DMS53 (cell line): ENCODE results near the gene TOGARAM1.

Experiments used
- DNase-seq: peaks from one replicate; lab custom pipeline; 2025; lab: John Stamatoyannopoulos, UW

Gene TOGARAM1

DNA sequence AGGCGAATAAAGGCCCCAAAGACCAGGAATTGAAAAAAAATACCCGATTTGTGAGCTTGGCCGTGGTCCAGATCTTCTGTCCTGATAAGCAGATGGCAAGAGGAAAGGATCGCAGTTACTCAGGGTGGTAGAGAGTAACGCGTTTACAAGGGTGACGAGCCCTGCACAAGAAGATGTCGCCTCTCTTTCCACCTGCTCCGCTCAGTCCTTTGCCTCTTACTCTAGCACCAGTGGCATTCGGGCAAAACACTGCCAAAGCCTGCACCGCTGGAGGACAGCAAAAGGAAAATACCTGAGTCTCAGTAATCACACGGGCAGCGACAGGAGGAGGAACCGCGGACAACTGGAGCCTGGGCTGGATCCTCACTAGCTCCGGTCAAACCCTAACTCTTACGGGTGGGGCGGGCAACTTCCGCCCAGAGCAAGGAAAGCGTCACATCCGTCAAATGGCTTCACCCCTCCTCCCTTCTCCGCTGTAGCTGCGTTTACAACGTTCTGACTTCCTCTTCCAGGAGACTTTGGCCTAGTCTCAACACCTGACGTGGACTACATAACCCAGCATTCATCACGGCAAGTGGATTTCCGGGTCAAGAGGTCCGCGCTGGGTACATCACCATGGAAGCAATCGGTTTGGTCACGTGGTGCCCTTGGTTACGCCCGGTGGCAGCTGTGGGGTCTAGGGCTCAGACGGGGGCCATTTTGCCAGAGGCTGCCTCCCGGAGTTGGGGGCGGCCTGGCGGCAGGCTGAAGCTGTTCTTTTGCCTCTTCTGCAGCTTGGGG is at the start of gene TOGARAM1, which contains the start of gene KLHL28:
TSS of gene TOGARAM1 (plus strand) at position 637 of the 780 bp plus-strand sequence. CDS start 232 bp downstream, outside the sequence.
TSS of gene KLHL28 (minus strand) at position 394 of the 780 bp plus-strand sequence. CDS start 16,019 bp downstream, outside the sequence.
- peak; percentile 99 for DNase-seq

- no peak for DNase-seq
Observed at GRCh38 chr14:44914849-44915248, 47.1 kb upstream of the TOGARAM1 start.

- DNase-seq = no peak
Observed at GRCh38 chr14:44928793-44929192, 33.2 kb upstream of the TOGARAM1 start.

DNA sequence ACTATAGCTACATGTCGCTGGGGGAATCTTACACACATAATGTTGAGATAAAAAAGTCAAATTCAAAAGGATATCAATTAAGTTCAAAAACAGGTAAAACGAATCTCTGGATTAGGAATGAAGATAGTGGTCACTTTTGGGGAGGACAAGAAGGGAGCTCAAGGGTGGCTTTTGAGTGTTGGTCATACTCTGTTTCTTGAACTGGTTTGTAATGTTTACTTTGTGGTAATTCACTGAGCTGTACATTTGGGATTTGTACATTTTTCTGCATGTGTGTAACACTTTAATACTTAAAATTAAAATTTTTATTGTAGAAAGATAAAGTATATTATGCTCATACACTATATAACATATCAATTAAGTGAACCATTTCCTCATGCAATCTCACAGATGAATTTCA is 26.8 kb upstream of the TOGARAM1 start:
- no peak for DNase-seq

DNA sequence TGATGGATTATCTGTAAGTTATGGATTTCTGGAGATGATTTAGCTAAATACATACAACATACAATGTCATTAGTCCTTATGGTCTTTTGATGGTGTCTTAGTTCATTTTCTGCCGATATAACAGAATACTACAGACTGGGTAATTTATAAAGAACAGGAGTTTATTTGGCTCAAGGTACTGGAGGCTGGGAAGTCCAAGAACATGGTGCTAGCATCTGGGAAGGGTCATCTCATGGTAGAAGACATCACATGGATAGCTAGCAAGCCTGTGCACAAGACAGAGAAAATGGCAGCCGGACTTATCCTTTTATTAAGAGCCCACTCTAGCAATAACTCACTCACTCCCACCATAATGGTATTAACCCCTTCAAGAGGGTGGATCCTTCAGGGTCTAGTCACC is 24.4 kb upstream of the TOGARAM1 start:
- DNase-seq = no peak

GRCh38 chr14:44940211-44940610 is 21.8 kb upstream of the TOGARAM1 start:
- DNase-seq = no peak

DNA sequence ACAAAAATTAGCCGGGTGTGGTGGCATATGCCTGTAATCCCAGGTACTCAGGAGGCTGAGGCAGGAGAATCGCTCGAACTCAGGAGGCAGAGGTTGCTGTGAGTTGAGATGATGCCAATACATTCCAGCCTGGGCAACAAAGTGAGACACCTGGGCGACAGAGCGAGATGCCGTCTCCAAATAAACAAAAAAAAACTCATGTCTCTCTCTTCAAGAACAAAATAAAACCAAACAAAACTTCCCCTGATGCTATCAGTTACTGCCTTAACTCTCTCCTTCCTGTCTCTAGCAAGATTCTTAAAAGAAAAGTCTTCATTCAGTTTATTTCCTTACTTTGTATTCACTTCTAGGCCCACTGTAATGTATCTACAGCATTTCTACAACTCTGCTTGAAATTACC is 21.0 kb upstream of the TOGARAM1 start:
- no peak for DNase-seq

GRCh38 chr14:44941591-44941990 is 20.4 kb upstream of the TOGARAM1 start:
- no peak for DNase-seq

DNA sequence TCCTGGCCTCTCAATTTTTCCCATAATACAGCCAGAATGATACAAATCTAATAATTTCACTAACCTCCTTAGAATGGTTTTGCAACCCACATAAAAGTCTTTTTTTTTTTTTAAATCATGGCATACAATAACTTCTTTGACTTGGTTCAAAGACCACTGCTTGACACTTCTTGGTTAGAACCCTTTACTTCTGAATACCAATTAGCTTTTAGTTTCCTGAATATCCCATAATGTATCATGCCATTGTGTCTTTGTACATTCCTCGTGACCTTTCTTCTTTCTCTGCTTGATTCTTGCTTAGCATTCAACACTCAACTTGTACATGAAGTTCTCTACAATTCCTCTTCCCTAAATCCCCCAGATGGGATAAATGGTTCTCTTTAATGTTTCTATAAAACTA is 19.6 kb upstream of the TOGARAM1 start:
- DNase-seq = no peak

DNA sequence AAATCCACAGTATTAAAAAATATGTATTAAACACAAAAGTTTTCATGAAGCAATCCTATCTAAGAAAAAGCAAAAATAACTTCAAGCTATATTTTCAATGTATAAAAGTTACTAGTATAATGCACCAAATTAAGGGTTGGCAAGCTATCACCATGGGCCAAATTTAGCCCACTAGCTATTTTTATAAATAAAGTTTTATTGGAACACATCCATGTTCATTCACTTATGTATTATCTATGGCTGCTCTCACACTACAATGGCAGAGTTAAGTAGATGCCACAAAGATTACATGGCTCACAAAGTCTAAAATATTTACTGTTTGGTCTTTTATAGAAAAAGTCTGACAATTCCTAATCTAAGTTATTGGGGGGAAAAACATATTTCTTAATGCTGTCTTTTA is 17.9 kb upstream of the TOGARAM1 start:
- no peak for DNase-seq

DNA sequence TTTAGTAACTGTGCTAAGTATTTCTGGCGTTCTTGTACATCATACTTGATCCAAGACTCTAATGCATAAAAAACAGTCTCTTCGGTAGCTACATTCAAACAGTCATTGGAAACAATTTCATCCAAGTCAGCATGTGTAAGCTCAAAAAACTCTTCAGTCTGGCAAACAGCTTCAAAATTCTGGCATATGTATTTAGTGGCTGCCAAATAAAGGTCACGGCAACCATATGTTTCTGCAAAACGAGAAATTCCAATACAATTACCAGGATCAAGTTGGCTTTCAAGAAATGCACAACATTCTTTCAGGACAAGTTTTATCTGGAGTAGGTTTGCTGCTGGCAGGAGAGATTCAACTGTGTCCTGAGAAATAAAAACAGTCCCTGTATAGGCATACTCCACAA is 16.7 kb upstream of the TOGARAM1 start:
- DNase-seq = no peak

- no peak for DNase-seq
Observed at GRCh38 chr14:44951051-44951450, 10.9 kb upstream of the TOGARAM1 start.

GRCh38 chr14:44952391-44953110 is 9.4 kb upstream of the TOGARAM1 start:
- DNase-seq = no peak

DNA sequence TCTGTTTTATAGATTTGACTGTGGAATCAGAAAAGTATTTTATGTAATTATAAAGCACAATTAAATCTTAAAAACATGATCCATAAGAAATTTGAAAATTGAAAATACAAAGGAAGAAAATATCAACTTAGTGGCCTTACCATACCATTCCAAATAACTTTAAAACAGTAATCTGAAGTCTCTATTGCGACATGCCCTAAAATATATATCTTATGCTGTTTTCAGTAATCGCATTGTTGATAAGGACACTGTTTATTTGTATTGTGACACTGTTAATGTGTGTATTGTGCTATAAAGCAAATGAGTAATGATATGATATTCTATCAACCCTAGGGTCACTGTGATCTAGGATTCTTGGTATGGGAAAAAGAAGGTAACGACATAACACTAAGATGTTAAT is 7.2 kb upstream of the TOGARAM1 start:
- DNase-seq = no peak

GRCh38 chr14:44955528-44955927 is 6.5 kb upstream of the TOGARAM1 start:
- DNase-seq = no peak

DNA sequence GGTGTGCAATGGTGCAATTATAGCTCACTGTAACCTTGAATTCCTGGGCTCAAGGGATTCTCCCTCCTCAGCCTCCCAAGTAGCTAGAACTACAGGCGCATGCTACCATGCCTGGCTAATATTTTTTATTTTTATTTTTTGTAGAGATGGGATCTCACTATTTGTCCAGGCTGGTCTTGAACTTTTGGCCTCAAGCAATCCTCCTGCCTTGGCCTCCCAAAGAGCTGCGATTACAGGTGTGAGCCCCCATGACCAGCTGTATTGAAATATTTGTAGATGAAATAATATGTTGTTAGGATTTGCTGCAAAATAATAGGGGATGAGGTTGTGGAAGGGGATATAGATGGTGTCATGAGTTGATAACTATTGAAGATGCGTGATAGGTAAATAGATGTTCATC is 5.1 kb upstream of the TOGARAM1 start:
- DNase-seq = no peak

- DNase-seq = no peak
Observed at GRCh38 chr14:44959538-44959937, 2.5 kb upstream of the TOGARAM1 start.

DNA sequence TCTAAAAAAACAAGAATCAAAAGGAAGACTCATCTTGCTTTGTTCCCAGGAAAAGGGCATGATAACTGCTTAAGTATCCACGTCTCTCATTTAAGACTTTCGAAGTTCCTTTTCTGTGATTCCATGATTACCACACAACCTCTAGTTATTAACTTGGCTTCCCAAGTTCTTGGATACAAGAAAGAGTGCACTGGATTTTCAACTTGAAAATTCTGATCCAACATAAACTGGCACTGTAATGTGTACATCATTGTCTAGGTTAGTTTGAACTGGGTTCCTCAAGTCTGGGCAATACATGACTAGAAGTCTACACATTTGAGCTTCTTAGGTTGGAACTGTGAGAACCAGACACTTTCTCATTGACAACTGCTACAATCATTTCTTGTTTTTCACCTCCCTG is 1.8 kb upstream of the TOGARAM1 start:
- DNase-seq = no peak

- DNase-seq = no peak
Observed at GRCh38 chr14:44960646-44961045, 1.3 kb upstream of the TOGARAM1 start.

GRCh38 chr14:44961151-44961553 is 838 bp upstream of the TOGARAM1 start:
- peak; percentile 64 for DNase-seq

DNA sequence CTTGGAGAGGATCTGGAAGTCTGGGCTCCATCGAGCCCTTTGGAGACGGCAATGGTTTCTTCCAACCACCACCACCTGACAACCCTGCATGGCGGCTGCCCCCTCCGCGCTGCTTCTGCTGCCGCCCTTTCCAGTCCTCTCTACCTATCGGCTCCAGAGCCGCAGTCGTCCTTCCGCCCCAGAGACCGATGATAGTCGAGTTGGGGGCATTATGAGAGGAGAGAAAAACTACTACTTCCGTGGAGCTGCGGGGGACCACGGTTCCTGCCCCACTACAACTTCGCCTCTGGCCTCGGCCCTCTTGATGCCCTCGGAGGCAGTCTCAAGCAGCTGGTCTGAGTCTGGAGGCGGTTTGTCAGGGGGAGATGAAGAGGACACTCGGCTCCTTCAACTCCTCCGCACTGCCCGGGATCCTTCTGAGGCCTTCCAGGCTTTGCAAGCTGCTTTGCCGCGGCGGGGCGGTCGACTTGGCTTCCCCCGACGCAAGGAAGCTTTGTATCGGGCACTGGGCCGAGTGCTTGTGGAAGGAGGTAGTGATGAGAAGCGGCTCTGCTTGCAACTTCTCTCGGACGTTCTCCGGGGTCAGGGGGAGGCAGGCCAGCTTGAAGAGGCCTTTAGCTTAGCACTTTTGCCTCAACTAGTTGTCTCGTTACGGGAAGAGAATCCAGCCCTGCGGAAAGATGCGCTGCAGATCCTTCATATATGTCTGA is 499 bp downstream of the TOGARAM1 start:
- DNase-seq = peak; percentile 66

DNA sequence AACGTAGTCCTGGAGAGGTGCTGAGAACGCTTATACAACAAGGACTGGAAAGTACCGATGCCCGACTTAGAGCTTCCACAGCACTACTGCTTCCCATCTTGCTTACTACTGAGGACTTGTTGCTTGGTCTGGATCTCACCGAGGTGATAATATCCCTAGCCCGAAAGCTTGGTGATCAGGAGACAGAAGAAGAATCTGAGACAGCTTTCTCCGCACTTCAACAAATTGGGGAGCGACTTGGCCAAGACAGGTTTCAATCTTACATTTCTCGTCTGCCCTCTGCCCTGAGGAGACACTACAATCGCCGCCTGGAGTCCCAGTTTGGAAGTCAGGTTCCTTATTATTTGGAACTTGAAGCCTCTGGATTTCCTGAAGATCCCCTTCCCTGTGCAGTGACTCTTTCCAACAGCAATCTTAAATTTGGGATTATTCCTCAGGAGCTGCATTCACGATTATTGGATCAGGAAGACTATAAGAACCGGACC is 1.1 kb downstream of the TOGARAM1 start:
- peak; percentile 61 for DNase-seq
